Measurements from ENCODE around the gene YBX3.

GRCh38 chr12:10716704-10717315 is 6.3 kb downstream of the YBX3 start:
- TF ChIP-seq, protein P1, sequence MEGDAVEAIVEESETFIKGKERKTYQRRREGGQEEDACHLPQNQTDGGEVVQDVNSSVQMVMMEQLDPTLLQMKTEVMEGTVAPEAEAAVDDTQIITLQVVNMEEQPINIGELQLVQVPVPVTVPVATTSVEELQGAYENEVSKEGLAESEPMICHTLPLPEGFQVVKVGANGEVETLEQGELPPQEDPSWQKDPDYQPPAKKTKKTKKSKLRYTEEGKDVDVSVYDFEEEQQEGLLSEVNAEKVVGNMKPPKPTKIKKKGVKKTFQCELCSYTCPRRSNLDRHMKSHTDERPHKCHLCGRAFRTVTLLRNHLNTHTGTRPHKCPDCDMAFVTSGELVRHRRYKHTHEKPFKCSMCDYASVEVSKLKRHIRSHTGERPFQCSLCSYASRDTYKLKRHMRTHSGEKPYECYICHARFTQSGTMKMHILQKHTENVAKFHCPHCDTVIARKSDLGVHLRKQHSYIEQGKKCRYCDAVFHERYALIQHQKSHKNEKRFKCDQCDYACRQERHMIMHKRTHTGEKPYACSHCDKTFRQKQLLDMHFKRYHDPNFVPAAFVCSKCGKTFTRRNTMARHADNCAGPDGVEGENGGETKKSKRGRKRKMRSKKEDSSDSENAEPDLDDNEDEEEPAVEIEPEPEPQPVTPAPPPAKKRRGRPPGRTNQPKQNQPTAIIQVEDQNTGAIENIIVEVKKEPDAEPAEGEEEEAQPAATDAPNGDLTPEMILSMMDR (conservative IDR thresholded peaks at IDR 0.05; ENCODE audit: low read depth, low read length), result no peak
- no peak for TF ChIP-seq EZH2 (IDR thresholded peaks at IDR 0.05; ENCODE audit: low read length, unreplicated experiment)
- TF ChIP-seq EZH2phosphoT487 (IDR thresholded peaks at IDR 0.05; ENCODE audit: borderline replicate concordance, low read length), result no peak

Measured in PC-3 (cell line).